HS-27A (cell line): ENCODE data around the gene EEFSEC.

ENCODE experiments used
- DNase-seq: peaks from one replicate; pipeline ENCODE4 v3.0.0-alpha.2; 2012; ENCODE audit warnings: low read depth, missing footprints

The EEFSEC gene

DNA sequence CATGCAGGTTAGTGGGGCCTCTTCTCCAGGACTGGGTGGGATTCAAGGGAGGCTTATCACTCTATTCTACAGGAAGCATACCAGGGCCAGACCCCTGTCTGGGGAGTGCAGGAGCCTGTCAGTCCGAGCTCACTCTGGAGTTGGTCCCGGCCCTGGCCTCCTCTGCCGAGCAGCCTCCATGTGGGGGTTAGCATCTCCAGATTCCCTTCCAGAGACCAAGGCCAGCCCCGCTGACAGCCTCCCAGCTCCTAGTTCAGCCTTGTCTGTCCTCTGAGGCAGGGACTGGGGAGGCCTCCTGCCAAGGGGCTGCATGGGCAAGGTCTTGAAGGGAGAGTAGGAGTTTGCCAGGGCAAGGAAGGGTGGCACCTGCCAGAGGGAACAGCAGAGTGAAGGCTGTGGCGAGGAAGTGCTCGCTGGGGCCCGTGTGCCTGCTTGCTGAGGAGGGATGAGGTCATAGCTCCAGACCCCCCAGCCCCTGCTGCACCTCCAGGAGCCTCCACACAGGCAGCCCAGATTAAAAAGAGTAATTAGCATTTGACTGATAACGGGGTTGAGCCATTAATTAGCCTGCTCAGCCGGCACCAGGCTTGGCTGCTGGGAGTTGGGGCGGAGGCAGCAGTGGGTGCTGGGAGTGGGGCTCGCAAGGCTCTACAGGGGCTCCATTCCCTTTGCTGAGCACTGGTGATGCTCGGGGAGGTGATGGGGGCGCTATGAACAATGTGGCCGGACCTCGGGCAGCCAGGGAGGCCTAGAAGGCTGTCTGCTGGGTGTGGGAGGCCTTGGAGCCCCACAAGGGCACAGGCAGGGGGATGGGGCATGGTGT is 259.1 kb downstream of the EEFSEC start:
- DNase-seq = no peak

DNA sequence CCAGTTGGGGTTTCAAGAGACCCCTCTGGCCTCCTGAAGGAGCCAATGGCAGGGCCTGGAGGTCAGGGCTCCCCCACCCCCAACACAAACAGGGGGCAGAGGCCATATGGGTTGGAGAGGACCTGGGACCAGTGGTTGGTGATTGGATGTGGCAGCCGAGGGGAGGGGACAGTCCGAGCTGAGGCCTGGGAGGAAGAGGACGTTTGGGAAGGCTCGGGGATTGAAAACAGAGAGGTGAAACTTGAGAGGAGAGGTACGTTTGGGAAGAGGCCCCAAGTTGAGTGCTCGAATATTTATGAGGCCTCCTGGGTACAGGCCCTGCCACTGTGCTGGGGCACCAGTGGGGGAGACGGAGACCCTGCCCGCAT is 259.7 kb downstream of the EEFSEC start:
- DNase-seq = no peak

DNA sequence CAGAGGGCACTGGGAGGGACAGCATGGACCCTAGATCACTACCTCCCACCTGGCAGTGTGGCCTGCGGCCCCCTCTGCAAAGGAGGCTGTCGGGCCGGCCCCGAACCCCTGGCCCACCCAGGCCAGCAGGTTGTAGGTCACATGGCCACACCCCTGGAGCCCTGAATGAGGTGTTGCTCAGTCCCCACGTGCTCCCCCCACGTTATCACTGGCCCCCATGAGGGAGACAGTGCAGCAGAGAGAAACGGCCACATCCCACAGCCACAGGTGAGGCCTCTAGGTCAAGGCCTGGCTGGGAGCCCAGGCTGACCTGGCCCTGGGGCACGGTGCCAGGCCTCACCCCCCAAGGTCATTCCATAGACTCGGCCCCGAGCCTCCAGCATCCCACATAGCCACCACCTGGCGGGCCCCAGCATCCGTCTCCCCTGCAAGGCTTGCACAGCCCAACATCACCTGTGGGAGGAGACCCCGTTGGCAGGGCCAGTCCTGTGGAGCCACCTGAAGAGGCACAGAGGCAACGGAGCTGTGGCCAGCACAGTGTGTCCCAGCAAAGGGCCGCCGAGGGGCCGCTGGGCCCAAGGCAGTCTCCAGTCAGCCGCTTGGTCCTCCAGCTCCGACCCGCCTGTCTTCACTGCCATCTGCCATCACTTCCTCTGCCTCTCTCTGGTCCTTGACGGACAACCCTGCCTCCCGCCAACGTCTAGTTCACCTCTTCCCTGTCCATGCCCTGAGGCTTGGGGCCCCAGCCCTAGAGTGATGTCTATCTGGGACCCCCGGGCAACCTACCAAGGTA is 260.3 kb downstream of the EEFSEC start:
- DNase-seq = no peak

GRCh38 chr3:128415200-128415772 is 262.0 kb downstream of the EEFSEC start:
- DNase-seq = no peak

DNA sequence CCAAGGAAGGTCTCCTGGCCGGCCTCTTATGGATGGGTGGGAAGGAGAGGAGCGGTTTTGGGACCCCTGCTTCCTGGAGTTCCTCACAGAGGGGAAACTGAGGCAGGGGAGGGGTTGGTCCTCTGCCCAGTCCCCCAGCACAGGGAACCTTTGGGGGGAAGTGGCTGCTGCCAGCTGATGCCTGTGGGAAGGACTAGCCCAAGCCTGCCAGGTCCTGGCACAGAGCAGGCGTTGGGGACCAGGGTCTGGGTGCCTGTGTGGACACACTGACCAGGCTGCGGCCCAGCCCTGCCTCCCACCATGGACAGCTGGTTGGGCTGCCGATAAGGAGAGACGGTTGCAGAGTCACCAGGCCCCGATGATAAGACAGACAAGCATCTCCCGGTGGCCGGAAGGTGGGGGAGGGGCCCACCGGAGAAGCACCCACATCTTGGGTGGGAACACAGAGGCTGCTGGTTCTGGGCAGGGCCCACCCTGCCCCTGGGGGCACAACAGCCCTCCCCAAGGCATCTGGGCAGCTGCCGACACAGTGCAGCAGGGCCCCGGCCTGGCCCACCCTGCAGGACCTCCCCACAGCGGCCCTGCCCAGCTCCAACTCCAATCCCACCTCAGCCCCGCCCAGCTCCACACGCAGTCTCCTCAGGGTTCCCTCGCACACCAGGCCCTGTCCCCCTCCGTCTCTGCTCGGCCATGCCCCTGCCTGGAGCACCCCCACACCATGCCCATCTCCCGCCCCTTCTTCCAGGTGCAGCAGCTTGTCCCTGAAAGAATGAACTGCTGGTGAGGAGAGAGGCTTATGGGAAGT is 262.7 kb downstream of the EEFSEC start:
- DNase-seq = no peak

DNA sequence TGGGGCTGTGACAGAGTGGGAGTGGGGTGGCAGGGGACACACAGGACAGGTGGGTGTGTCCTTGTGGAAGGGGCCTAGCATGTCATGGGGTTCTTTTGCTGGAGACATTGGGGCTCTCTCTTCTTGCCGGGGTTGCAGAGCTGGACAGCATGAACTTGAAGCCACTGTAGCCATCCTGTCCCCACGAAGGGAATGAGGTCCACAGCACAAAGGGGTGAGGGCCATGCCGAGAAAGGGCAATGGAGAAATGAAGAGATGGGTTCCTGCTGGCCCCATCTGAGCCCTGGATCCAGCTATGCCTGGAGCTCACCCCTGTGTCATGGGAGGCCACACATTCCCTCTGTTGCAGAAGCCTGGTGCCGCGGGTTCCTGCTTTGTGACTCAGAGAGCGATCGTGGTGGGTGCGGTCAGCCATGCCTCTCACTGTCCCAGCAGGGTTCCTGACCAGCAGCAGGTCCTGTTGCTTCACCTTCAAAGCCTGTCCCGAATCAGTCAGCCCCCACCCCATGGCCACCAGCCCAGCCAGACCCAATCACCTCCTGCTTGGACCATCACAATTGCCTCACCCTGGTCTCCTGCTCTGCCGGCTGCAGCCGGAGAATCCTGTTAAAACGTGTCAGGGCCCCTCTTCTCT is 263.4 kb downstream of the EEFSEC start:
- peak; percentile 51 for DNase-seq

GRCh38 chr3:128418900-128419299 is 265.6 kb downstream of the EEFSEC start:
- DNase-seq = no peak

GRCh38 chr3:128419311-128419710 is 266.0 kb downstream of the EEFSEC start:
- no peak for DNase-seq

GRCh38 chr3:128420289-128420688 is 267.0 kb downstream of the EEFSEC start:
- DNase-seq = no peak

GRCh38 chr3:128420720-128421438 is 267.6 kb downstream of the EEFSEC start:
- DNase-seq = no peak

DNA sequence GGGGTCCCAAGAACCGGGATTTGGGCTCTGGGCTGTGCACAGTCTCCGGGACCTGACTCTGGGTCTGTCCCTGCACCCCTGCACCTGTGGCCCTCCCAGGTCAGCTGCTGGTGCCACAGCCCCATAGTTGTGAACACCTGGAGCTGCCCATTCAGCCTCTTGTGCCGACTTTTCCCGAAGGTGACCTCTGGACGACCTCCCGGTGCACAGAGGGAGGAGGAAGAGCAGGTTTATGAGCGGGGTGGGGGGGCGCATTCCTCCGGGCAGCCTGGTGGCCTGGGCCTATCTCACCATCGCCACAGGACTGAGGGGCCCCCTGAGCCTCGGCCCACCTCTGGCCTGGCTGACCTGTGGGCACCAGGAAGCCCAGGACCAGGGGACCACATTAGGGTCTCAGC is 268.2 kb downstream of the EEFSEC start:
- no peak for DNase-seq

DNA sequence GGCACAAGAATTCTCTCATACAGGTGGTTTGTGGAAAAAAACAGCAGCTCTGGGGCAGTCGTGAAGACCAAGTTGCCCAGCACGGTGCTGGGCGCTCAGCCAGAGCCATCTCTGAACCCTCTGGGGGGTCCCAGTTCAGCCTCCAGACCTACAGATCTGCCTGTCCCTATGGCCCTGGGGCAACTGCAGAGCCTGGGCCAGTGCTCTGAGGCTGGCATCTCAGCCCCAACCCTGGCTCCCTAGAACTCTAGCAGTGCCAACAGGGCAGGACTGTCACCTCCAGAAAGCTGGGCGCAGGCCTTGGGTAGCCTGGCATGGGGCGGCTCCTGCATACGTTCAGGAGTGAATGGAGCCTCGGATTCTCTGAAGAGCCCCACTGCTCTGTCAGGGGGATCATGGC is 268.7 kb downstream of the EEFSEC start:
- no peak for DNase-seq

GRCh38 chr3:128422762-128423524 is 269.7 kb downstream of the EEFSEC start:
- no peak for DNase-seq

DNA sequence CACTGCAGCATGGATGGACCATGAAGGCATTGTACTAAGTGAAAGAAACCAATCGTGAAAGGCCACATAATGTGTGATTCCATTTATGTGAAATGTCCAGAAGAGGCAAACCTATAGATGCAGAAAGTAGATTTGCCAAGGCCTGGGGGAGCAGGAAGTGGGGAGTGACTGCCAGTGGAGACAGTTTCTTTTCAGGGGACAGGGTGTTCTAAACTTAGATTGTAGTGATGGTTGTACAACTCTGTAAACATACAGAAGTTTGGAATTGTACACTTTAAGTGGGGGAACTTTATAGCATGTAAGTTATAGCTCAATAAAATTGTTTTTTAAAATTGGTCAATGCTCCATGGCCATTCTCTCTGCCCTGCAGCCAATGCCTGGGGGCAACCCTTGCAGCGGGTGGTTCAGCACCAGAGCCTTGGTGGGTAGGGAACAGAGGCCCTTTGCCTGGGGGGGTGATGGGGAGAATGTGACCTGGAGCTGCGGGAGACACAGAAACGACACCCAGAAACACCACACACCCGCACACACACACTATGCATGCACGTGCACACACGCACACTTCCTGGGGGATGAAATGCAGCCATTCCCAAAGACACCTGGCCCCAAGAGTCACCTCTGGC is 270.4 kb downstream of the EEFSEC start:
- no peak for DNase-seq

DNA sequence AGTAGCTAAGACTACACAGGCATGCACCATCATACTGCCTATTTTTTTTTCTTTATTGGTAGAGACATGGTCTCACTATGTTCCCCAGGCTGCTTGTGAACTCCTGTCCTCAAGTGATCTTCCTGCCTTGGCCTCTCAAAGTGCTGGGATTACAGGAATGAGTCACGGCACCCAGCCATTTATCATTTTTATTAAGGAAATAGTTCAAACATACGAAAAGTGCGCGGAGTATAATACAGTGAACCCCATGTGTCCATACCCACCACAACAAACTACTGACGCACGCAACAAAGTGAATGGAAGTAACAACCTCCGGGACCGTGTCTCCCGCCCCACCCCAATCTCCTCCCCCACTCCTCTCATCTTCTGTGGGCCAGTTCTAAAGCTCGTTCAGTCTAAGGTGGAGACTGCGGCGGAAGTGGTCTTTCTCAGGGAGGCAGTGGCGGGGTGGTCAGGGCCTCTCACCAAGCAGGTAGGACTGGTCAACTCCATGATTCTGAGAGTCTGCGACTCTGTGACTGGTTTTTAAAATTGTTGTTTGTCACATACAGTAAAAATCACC is 271.3 kb downstream of the EEFSEC start:
- DNase-seq = no peak

- DNase-seq = no peak
These were observed 272.0 kb downstream of the EEFSEC start for GRCh38 chr3:128425142-128425845.

GRCh38 chr3:128425846-128426127 is 272.5 kb downstream of the EEFSEC start:
- no peak for DNase-seq

GRCh38 chr3:128426128-128426921 is 273.0 kb downstream of the EEFSEC start:
- no peak for DNase-seq
